Liver (tissue), 3 donors: ENCODE measurements around the gene ME1.

ENCODE experiments used
- HNF4A ChIP-seq, 2 donors: conservative IDR thresholded peaks; 2 replicates each; pipeline ENCODE4 v1.6.1; 2016; ENCODE audit warnings: antibody characterized with exemption in 2 of 2, mild to moderate bottlenecking in 2 of 2
- JUND ChIP-seq, 2 donors: IDR thresholded peaks; 2 replicates each; pipeline ENCODE4 v1.6.1; 2016; ENCODE audit warnings: antibody characterized with exemption in 2 of 2
- NR2F2 ChIP-seq: IDR thresholded peaks from 2 replicates; pipeline ENCODE4 v1.6.1; 2016; ENCODE audit warnings: antibody characterized with exemption
- RXRA ChIP-seq, 2 donors: IDR thresholded peaks; 2 replicates each; pipeline ENCODE4 v1.6.1; 2017 to 2018; ENCODE audit warnings: antibody characterized with exemption in 2 of 2, mild to moderate bottlenecking in 1 of 2
- TAF1 ChIP-seq: conservative IDR thresholded peaks from 2 replicates; pipeline ENCODE4 v1.6.1; 2016; ENCODE audit warnings: antibody characterized with exemption, mild to moderate bottlenecking
- YY1 ChIP-seq: IDR thresholded peaks from 2 replicates; pipeline ENCODE4 v1.6.1; 2016; ENCODE audit warnings: antibody characterized with exemption, mild to moderate bottlenecking
- TF ChIP-seq, protein P1 (sequence below): IDR thresholded peaks from 2 replicates; pipeline ENCODE4 v1.6.1; 2016; ENCODE audit warnings: antibody characterized with exemption
- TF ChIP-seq, protein P2 (sequence below): fragments of 150-350 bp; IDR thresholded peaks from 2 replicates; pipeline ENCODE4 v1.5.1; 2017; ENCODE audit warnings: improper control_type of control experiment, low read depth, low read length; ENCODE audit not compliant: missing input control
- TF ChIP-seq, protein P3 (sequence below): IDR thresholded peaks from 2 replicates; pipeline ENCODE4 v1.6.1; 2016; ENCODE audit warnings: antibody characterized with exemption
- TF ChIP-seq, protein P4 (sequence below): IDR thresholded peaks from 2 replicates; pipeline ENCODE4 v1.6.1; 2016; ENCODE audit warnings: antibody characterized with exemption, mild to moderate bottlenecking
- TF ChIP-seq, protein P5 (sequence below): IDR thresholded peaks from 2 replicates; pipeline ENCODE4 v1.6.1; 2016; ENCODE audit warnings: antibody characterized with exemption
- donor health status: healthy.
- donor health status: healthy.

DNA sequence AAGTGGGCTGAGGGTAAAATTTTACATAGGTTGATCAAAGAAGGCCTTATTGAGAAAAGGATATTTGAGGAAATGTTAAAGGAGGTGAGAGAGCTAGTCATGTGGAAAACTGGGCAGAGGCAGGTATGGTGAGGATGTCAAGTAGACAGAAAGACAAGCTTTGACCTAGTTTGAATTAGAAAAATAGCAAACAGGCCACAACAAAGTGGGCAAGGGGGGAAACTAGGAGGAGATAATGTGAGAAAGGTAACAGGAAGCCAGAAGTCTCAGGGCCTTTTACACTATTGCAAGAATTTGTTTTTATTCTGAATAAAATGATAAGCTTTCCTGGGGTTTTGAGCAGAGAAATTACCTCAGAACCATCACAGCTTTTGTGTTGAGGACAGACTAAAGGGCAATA is 122.0 kb downstream of the ME1 start:
- TF ChIP-seq YY1 (no peak), HNF4A (conservative IDR thresholded peaks at IDR 0.05) (no peak), RXRA (IDR thresholded peaks at IDR 0.05) (no peak), TAF1 (no peak), NR2F2 (no peak), JUND (IDR thresholded peaks at IDR 0.05) (no peak)
- TF ChIP-seq, protein P1, sequence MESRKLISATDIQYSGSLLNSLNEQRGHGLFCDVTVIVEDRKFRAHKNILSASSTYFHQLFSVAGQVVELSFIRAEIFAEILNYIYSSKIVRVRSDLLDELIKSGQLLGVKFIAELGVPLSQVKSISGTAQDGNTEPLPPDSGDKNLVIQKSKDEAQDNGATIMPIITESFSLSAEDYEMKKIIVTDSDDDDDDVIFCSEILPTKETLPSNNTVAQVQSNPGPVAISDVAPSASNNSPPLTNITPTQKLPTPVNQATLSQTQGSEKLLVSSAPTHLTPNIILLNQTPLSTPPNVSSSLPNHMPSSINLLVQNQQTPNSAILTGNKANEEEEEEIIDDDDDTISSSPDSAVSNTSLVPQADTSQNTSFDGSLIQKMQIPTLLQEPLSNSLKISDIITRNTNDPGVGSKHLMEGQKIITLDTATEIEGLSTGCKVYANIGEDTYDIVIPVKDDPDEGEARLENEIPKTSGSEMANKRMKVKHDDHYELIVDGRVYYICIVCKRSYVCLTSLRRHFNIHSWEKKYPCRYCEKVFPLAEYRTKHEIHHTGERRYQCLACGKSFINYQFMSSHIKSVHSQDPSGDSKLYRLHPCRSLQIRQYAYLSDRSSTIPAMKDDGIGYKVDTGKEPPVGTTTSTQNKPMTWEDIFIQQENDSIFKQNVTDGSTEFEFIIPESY, result no peak
- TF ChIP-seq, protein P2, sequence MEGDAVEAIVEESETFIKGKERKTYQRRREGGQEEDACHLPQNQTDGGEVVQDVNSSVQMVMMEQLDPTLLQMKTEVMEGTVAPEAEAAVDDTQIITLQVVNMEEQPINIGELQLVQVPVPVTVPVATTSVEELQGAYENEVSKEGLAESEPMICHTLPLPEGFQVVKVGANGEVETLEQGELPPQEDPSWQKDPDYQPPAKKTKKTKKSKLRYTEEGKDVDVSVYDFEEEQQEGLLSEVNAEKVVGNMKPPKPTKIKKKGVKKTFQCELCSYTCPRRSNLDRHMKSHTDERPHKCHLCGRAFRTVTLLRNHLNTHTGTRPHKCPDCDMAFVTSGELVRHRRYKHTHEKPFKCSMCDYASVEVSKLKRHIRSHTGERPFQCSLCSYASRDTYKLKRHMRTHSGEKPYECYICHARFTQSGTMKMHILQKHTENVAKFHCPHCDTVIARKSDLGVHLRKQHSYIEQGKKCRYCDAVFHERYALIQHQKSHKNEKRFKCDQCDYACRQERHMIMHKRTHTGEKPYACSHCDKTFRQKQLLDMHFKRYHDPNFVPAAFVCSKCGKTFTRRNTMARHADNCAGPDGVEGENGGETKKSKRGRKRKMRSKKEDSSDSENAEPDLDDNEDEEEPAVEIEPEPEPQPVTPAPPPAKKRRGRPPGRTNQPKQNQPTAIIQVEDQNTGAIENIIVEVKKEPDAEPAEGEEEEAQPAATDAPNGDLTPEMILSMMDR, result no peak
- TF ChIP-seq, protein P3, sequence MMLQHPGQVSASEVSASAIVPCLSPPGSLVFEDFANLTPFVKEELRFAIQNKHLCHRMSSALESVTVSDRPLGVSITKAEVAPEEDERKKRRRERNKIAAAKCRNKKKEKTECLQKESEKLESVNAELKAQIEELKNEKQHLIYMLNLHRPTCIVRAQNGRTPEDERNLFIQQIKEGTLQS, result no peak
- TF ChIP-seq, protein P4, sequence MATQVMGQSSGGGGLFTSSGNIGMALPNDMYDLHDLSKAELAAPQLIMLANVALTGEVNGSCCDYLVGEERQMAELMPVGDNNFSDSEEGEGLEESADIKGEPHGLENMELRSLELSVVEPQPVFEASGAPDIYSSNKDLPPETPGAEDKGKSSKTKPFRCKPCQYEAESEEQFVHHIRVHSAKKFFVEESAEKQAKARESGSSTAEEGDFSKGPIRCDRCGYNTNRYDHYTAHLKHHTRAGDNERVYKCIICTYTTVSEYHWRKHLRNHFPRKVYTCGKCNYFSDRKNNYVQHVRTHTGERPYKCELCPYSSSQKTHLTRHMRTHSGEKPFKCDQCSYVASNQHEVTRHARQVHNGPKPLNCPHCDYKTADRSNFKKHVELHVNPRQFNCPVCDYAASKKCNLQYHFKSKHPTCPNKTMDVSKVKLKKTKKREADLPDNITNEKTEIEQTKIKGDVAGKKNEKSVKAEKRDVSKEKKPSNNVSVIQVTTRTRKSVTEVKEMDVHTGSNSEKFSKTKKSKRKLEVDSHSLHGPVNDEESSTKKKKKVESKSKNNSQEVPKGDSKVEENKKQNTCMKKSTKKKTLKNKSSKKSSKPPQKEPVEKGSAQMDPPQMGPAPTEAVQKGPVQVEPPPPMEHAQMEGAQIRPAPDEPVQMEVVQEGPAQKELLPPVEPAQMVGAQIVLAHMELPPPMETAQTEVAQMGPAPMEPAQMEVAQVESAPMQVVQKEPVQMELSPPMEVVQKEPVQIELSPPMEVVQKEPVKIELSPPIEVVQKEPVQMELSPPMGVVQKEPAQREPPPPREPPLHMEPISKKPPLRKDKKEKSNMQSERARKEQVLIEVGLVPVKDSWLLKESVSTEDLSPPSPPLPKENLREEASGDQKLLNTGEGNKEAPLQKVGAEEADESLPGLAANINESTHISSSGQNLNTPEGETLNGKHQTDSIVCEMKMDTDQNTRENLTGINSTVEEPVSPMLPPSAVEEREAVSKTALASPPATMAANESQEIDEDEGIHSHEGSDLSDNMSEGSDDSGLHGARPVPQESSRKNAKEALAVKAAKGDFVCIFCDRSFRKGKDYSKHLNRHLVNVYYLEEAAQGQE, result no peak
- TF ChIP-seq, protein P5, sequence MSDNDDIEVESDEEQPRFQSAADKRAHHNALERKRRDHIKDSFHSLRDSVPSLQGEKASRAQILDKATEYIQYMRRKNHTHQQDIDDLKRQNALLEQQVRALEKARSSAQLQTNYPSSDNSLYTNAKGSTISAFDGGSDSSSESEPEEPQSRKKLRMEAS, result no peak
